Activated T-helper 17 cell treated with anti-CD3 and anti-CD28 coated beads, Interleukin-2, amount 50 U/mL, for 72 hours (primary cell): ENCODE measurements around the gene PIP4K2A. TPM values are rescaled to one million over a fixed set of nuclear protein-coding genes. Genes with fewer than 3 reads are reported as not detected.
A peak's percentile ranks its signal among the peaks of the same experiment; 100 is the strongest.

Experiments
- ATAC-seq: fragments of 150-1000 bp; cut with Tn5 transposase; replicated peaks from 2 replicates; pipeline ENCODE4 v1.10.0; 2021; ENCODE audit warnings: mild to moderate bottlenecking, moderate library complexity
- H3K27ac Mint-ChIP-seq: one replicate; pipeline ENCODE4 v1.8.0; 2022; ENCODE audit warnings: mixed read lengths
- H3K27me3 Mint-ChIP-seq: one replicate; pipeline ENCODE4 v1.8.0; 2022; ENCODE audit warnings: mixed read lengths
- H3K36me3 Mint-ChIP-seq: one replicate; pipeline ENCODE4 v1.8.0; 2022; ENCODE audit warnings: low read depth, mild to moderate bottlenecking, mixed read lengths
- H3K4me1 Mint-ChIP-seq: one replicate; pipeline ENCODE4 v1.8.0; 2022; ENCODE audit warnings: mixed read lengths
- H3K4me3 Mint-ChIP-seq: one replicate; pipeline ENCODE4 v1.8.0; 2022; ENCODE audit warnings: mild to moderate bottlenecking, mixed read lengths
- H3K9me3 Mint-ChIP-seq: one replicate; pipeline ENCODE4 v1.8.0; 2022; ENCODE audit warnings: mixed read lengths
- total RNA-seq, 2 donors: library from RNA; stranded (reverse); gene quantifications; one replicate each; pipeline ENCODE4 v1.2.3, GENCODE V29; 2022

PIP4K2A gene
- total RNA-seq, 2 donors from 2014 or later, result 86.1 to 111 TPM

DNA sequence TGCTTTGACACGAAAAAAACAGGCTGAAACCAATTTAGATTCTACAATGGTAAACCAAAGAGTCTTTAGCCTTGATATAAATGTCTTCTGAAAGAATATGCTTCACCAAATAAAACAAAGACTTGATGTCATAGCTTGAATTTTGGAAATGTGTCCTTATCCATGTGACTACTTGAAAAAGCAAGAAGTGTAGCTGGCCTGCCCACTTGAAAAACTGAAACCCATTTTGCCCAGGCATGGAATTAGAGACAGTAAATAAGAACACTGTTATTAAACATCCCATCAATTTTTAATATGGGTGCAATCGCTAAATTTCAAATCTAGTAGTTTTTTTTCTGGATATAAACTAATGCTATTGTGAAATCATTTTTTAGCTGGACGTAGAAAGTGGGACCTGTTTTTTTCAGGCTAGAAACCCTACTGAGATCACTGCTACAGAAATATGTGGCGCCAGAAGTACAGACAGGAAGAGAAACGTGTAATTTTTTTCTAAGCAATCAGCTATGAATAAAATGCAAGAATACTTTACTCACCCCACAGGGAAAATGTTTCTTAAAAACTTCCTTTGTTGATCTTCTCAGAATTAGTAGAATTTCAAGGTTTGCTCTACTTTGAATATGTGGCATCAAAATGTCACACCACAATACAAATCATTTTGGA, 56.7 kb downstream of the PIP4K2A start:
- Mint-ChIP-seq H3K36me3 (peaks cover 32% of the 10 kb centered on the region), H3K4me1 (peaks cover 72% of the 10 kb centered on the region), H3K27ac (peak overlapping the region; percentile 89), H3K4me3 (peak overlapping the region; percentile 87), H3K27me3 (no peaks in the 10 kb centered on the region), H3K9me3 (no peaks in the 10 kb centered on the region)
- peak; percentile 33 for ATAC-seq

DNA sequence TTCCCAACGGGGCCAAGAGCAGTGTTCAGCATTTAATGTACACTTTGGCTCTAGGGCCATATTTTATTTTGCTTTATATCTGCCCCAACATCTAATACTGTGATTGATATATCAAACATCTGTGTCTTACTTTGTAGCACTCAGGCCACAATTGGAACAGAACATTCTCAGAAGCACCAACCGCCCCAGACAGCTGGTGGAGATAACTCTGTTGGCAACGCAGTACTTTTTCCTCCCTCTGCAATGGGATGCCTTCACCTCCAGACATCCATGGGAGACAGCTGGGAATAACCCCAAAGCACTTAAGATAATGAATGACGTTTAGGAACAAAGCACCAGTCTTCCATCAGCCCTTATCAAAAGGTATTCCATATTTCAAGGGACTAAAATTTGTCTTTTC, 57.4 kb downstream of the PIP4K2A start:
- H3K4me3 Mint-ChIP-seq, result peak overlapping the region; percentile 87
- no peaks in the 10 kb centered on the region for H3K27me3 Mint-ChIP-seq
- peaks cover 35% of the 10 kb centered on the region for H3K36me3 Mint-ChIP-seq
- H3K4me1 Mint-ChIP-seq, result peaks cover 76% of the 10 kb centered on the region
- peak overlapping the region; percentile 89 for H3K27ac Mint-ChIP-seq
- no peaks in the 10 kb centered on the region for H3K9me3 Mint-ChIP-seq
- no peak for ATAC-seq

DNA sequence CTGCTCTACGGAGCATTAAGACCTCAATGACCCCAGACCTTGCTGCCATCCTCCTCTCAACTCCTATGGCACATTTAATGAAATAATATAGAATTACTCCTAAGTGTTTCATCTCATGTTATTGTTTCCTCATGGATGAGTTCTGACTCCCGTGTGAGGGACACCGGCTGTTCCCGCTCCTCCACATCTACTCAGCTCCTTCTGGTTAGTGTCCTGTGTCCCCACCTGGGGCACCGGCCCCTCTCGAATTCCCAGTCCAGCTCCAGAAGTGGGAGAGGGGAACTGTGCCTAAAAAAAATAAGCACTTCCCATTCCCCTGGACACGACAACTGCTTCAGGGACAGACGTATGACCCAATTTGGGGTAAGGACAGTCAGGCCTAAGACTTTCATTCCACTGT, 58.3 kb downstream of the PIP4K2A start:
- no peak for ATAC-seq
- peak overlapping the region; percentile 89 for H3K27ac Mint-ChIP-seq
- no peaks in the 10 kb centered on the region for H3K9me3 Mint-ChIP-seq
- peaks cover 38% of the 10 kb centered on the region for H3K36me3 Mint-ChIP-seq
- peaks cover 78% of the 10 kb centered on the region for H3K4me1 Mint-ChIP-seq
- peak overlapping the region; percentile 87 for H3K4me3 Mint-ChIP-seq
- H3K27me3 Mint-ChIP-seq, result no peaks in the 10 kb centered on the region

- Mint-ChIP-seq H3K9me3 (no peaks in the 10 kb centered on the region), H3K27me3 (no peaks in the 10 kb centered on the region), H3K27ac (peak overlapping the region; percentile 89), H3K36me3 (peaks cover 38% of the 10 kb centered on the region), H3K4me1 (peaks cover 78% of the 10 kb centered on the region), H3K4me3 (peak overlapping the region; percentile 87)
- peak; percentile 62 for ATAC-seq
Measured at GRCh38 chr10:22655312-22655981, 58.9 kb downstream of the PIP4K2A start.

GRCh38 chr10:22652988-22653481, 61.3 kb downstream of the PIP4K2A start:
- H3K36me3 Mint-ChIP-seq, result peaks cover 38% of the 10 kb centered on the region
- peak; percentile 59 for ATAC-seq
- H3K27me3 Mint-ChIP-seq, result no peaks in the 10 kb centered on the region
- H3K27ac Mint-ChIP-seq, result peak overlapping the region; percentile 90
- peaks cover 80% of the 10 kb centered on the region for H3K4me1 Mint-ChIP-seq
- peak overlapping the region; percentile 87 for H3K4me3 Mint-ChIP-seq
- H3K9me3 Mint-ChIP-seq, result no peaks in the 10 kb centered on the region

GRCh38 chr10:22651276-22651980, 63.0 kb downstream of the PIP4K2A start:
- Mint-ChIP-seq H3K4me1 (peaks cover 82% of the 10 kb centered on the region), H3K4me3 (peak overlapping the region; percentile 87), H3K27ac (peak overlapping the region; percentile 93), H3K36me3 (peaks cover 27% of the 10 kb centered on the region), H3K9me3 (no peaks in the 10 kb centered on the region), H3K27me3 (no peaks in the 10 kb centered on the region)
- no peak for ATAC-seq

GRCh38 chr10:22649994-22650393, 64.4 kb downstream of the PIP4K2A start:
- ATAC-seq, result peak; percentile 23
- no peaks in the 10 kb centered on the region for H3K27me3 Mint-ChIP-seq
- H3K27ac Mint-ChIP-seq, result peak overlapping the region; percentile 93
- H3K4me3 Mint-ChIP-seq, result peak overlapping the region; percentile 87
- H3K9me3 Mint-ChIP-seq, result no peaks in the 10 kb centered on the region
- H3K4me1 Mint-ChIP-seq, result peaks cover 76% of the 10 kb centered on the region
- H3K36me3 Mint-ChIP-seq, result peaks cover 27% of the 10 kb centered on the region

- H3K9me3 Mint-ChIP-seq, result no peaks in the 10 kb centered on the region
- H3K36me3 Mint-ChIP-seq, result peaks cover 24% of the 10 kb centered on the region
Measured at GRCh38 chr10:22649390-22649841, 65.0 kb downstream of the PIP4K2A start.

DNA sequence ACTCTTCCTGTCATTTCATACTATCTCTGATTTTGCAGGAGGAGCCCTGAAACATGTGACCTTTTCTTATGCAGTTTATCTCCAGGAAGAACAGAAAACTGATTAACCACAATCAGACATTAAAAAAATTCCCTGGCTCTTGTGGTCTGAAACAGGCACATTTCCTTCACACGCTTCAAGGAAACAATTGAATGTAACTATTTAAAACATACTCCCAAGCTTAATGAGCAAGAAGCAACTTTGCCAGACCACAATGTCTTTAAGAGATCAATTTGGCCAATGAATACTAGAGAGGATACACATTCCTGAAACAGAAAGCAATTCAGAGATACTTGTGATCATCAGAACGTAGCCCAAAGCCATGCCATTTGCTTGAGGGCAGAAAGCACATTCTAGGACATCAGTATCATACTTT, 65.8 kb downstream of the PIP4K2A start:
- Mint-ChIP-seq H3K36me3 (peaks cover 20% of the 10 kb centered on the region), H3K9me3 (no peaks in the 10 kb centered on the region), H3K4me3 (peak overlapping the region; percentile 87), H3K27me3 (no peaks in the 10 kb centered on the region), H3K27ac (peak overlapping the region; percentile 93), H3K4me1 (peaks cover 80% of the 10 kb centered on the region)
- ATAC-seq, result peak; percentile 30

More at GRCh38 chr10:22649390-22649841, 65.0 kb downstream of the PIP4K2A start:
- peak overlapping the region; percentile 87 for H3K4me3 Mint-ChIP-seq
- peak; percentile 51 for ATAC-seq
- H3K27ac Mint-ChIP-seq, result peak overlapping the region; percentile 93
- no peaks in the 10 kb centered on the region for H3K27me3 Mint-ChIP-seq
- H3K4me1 Mint-ChIP-seq, result peaks cover 77% of the 10 kb centered on the region

GRCh38 chr10:22647244-22647643, 67.1 kb downstream of the PIP4K2A start:
- H3K27ac Mint-ChIP-seq, result peak overlapping the region; percentile 93
- no peak for ATAC-seq
- peak overlapping the region; percentile 87 for H3K4me3 Mint-ChIP-seq
- H3K36me3 Mint-ChIP-seq, result peaks cover 7% of the 10 kb centered on the region
- H3K9me3 Mint-ChIP-seq, result no peaks in the 10 kb centered on the region
- no peaks in the 10 kb centered on the region for H3K27me3 Mint-ChIP-seq
- peaks cover 78% of the 10 kb centered on the region for H3K4me1 Mint-ChIP-seq

- Mint-ChIP-seq H3K4me3 (peak overlapping the region; percentile 87), H3K36me3 (peaks cover 8% of the 10 kb centered on the region), H3K27ac (peak overlapping the region; percentile 93), H3K27me3 (no peaks in the 10 kb centered on the region), H3K9me3 (no peaks in the 10 kb centered on the region), H3K4me1 (peaks cover 75% of the 10 kb centered on the region)
- ATAC-seq, result peak; percentile 62
Measured at GRCh38 chr10:22646388-22646853, 68.0 kb downstream of the PIP4K2A start.

GRCh38 chr10:22644222-22644621, 70.2 kb downstream of the PIP4K2A start:
- Mint-ChIP-seq H3K27ac (peak overlapping the region; percentile 70), H3K9me3 (no peaks in the 10 kb centered on the region), H3K27me3 (no peaks in the 10 kb centered on the region), H3K36me3 (peaks cover 5% of the 10 kb centered on the region), H3K4me3 (peak overlapping the region; percentile 54), H3K4me1 (peaks cover 60% of the 10 kb centered on the region)
- ATAC-seq, result no peak

- Mint-ChIP-seq H3K27ac (peak overlapping the region; percentile 70), H3K36me3 (peaks cover 5% of the 10 kb centered on the region), H3K4me1 (peaks cover 61% of the 10 kb centered on the region), H3K9me3 (no peaks in the 10 kb centered on the region), H3K4me3 (peak overlapping the region; percentile 54), H3K27me3 (no peaks in the 10 kb centered on the region)
- no peak for ATAC-seq
Measured at GRCh38 chr10:22643775-22644174, 70.6 kb downstream of the PIP4K2A start.

- Mint-ChIP-seq H3K4me3 (peak overlapping the region; percentile 54), H3K36me3 (peaks cover 5% of the 10 kb centered on the region), H3K27ac (peak overlapping the region; percentile 70), H3K9me3 (no peaks in the 10 kb centered on the region), H3K4me1 (peaks cover 65% of the 10 kb centered on the region), H3K27me3 (no peaks in the 10 kb centered on the region)
- peak; percentile 51 for ATAC-seq
Measured at GRCh38 chr10:22643116-22643515, 71.3 kb downstream of the PIP4K2A start.
